ENCODE data around the gene STK24.
A peak's percentile ranks its signal among the peaks of the same experiment; 100 is the strongest.
"Not testable (repeated sequence)": the region's sequence is repeated elsewhere in the genome, so short reads cannot be mapped to it uniquely, and the experiment has no call there.

The STK24 gene

GRCh38 chr13:98576963-98577835 lies at the start of gene STK24:
TSS of gene STK24 (minus strand) at chr13:98577107. CDS start at chr13:98576786, 321 bp downstream.
- peak; percentile 47 to 49 for DNase-seq (ENCODE audit: low read depth in 2 of 2)

DNA sequence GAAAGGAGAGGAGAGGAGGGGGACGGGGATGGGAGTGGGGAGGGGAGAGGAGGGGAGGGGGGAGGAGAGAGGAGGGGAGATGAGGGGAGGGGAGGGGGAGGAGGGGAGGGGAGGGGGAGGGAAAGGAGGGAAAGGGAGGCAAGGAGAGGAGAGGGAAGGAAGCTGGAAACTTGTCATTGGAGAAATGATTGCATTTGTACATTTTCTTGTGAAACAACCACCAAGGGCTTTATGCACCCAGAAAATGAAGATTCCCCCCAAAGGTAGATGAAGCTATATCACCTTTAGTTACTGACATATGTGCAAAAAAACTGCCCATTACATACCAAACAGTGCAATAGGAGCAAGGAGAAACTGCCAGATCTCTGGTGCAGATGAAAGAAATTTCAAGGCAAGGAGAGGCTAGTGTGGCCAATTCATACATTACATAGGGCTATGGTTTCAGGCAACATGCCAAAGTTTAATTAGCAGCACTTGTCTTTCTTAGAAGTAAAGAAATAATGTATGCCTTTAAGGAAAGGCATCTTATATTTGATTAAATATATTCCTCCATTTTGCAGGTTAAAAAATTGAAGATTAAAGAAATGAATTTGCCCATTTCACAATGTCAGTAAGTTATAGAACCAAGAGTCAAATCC lies 49.5 kb upstream of the STK24 start:
- no peak for DNase-seq (ENCODE audit: low read depth in 2 of 2)

DNA sequence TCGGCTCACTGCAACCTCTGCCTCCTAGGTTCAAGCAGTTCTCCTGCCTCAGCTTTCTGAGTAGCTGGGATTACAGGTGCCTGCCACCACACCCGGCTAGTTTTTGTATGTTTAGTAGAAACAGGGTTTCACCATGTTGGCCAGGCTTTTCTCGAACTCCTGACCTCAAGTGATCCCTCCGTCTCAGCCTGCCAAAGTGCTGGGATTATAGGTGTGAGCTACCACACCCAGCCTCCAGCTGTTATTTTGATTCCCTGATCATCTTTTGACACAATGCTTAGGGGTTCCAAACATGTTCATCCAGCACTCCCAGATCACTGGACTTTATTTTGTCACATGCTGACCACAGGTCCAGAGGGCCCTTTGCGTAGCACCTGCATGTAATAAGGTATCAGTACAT lies 47.7 kb upstream of the STK24 start:
- not testable (repeated sequence) for DNase-seq (ENCODE audit: low read depth in 2 of 2)

DNA sequence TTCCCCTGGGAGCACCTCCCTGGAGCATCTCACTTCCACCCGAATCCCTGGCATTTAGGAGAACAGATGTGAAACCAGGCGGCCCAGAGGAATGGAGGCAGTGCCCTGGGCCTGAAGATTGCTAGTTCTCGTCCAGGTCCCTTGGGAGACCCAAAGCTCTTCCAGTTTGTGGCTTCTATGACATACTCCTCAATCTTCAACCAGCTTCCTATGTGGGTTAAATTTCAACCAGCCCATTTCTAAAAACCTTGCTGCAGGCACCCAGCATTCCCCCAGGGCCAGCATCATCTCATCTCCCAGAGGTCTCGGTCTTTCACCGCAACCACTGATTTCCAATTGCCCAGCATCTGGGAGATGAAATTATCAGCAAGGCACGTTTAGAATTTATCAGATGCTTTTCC lies 46.0 kb upstream of the STK24 start:
- DNase-seq (ENCODE audit: low read depth in 2 of 2) = no peak

DNA sequence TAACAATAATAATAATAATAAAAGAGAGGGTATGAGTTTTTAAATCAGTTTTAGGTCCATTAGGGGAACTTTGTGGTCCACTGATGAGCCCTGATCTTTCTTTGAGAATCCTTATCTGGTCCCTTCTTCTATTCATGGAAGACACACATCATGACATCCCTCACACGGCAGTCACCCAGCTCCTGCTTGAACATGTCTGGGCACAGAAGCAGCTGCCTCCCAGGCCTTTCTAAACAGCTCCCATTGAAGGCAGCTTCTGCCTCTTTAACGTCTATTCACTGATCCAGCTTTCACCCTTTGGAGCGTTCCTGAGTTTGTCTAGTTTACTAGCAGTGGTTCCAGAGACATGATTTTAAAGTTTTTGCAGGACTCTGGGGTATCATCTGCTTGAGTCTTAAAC lies 42.6 kb upstream of the STK24 start:
- no peak for DNase-seq (ENCODE audit: low read depth in 2 of 2)

GRCh38 chr13:98615595-98615994 lies 38.7 kb upstream of the STK24 start:
- not testable (repeated sequence) for DNase-seq (ENCODE audit: low read depth in 2 of 2)

- DNase-seq (ENCODE audit: low read depth in 2 of 2) = no peak
Observed at GRCh38 chr13:98613591-98613990, 36.7 kb upstream of the STK24 start.

DNA sequence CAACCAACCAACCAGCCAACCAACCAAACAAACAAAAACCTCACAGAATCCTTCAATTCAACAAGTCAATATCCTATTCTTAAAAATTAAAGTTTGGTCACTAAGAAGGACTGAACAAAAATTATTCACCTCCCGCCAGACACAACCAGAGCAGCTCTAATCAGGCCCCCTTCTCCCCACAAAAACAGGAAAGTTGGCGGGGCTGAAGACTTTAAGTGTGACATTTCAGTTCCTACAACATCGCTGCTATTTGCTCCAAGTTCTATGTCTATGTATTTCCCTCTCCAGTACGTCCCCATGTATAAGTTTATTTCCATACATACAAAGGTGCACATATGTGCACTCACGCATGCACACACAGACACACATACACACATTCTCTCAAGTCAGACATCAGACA lies 32.8 kb upstream of the STK24 start:
- DNase-seq (ENCODE audit: low read depth in 2 of 2) = no peak

- no peak for DNase-seq (ENCODE audit: low read depth in 2 of 2)
Observed at GRCh38 chr13:98606296-98606695, 29.4 kb upstream of the STK24 start.

DNA sequence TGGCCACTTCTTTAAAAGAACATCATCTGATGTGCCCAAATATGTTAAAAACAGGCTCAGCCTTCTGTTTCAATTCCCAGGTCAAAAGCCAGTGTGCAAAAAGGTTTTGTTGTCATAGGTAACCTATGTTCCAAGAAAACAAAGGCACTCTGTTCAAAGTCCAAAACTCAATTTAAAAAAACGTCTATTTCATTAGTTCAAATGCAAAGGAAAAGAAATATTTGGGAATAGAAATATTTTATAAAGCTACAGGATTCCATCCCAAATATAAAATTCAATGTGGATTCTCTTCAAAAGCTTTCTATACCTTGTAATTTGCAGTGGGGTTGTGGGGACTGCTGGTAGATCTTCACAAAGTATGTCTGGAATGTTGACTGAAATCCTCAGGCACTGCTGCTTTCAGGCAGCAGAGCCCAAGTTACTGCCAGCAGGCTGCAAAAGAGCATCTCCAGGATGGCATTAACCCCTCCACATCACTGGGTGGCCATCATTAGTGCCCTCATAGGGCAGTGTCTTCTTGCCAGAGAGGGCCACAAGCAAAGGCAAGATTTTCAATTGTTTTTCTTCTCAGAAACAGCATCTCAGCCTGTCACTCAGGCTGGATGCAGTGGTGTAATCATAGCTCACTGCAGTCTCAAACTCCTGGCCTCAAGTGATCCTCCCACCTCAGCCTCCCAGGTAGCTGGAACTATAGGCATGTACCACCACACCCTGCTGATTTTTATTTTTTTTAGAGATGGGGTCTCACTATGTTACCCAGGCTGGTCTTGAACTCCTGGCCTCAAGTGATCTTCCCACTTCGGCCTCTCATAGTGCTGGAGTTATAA lies 22.8 kb upstream of the STK24 start:
- no peak for DNase-seq (ENCODE audit: low read depth in 2 of 2)

- DNase-seq (ENCODE audit: low read depth in 2 of 2) = no peak
Observed at GRCh38 chr13:98598043-98598442, 21.1 kb upstream of the STK24 start.

DNA sequence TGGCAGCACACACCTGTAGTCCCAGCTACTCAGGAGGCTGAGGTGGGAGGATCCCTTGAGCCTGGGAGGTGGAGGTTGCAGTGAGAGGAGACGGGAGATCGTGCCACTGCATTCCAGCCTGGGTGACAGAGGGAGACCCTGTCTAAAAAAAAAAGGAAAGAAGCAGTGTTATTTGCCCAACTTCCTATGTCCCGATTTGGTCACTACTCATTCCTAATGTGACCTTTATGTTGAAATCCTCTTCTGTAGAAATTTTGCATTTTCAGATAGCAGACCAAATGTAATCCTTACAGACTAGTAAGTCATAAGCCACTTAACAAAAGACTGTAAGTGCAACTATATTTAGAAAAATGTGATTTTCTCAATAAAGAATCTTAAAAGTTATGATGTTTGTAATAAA lies 18.2 kb upstream of the STK24 start:
- DNase-seq (ENCODE audit: low read depth in 2 of 2) = no peak

DNA sequence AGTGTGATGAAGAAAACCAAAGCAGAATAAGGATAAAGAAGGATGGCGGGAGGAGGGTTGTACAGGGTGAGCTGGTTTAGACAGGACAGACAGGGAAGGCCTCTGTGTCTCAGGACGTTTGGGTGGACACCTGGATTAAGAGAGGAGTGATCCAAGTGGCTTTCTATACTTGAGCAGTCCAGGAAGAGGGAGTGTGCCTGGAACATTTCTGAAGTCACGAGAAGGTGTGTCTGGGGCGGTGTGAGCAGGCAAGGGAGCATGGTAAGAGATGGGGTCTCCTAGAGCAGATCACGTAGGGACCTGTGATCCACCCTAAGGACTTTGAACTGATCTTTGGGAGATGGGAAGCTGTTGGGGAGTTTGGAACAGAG lies 15.4 kb upstream of the STK24 start:
- no peak for DNase-seq (ENCODE audit: low read depth in 2 of 2)

GRCh38 chr13:98591721-98592361 lies 14.9 kb upstream of the STK24 start:
- no peak for DNase-seq (ENCODE audit: low read depth in 2 of 2)

GRCh38 chr13:98590471-98590870 lies 13.6 kb upstream of the STK24 start:
- DNase-seq (ENCODE audit: low read depth in 2 of 2) = not testable (repeated sequence)

DNA sequence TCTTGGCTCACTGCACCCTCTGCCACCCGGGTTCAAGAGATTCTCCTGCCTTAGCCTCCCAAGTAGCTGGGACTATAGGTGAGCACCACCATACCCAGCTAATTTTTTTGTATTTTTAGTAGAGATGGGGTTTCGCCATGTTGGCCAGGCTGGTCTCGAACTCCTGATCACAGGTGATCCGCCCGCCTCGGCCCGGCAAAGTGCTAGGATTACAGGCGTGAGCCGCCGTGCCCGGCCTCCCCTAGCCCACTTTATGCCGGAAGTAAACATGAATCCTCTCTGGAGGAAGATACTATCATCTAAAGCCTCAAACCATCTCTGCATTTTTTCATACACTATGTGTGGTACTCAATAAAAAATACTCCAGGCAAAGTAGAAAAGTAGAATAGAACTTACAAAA lies 12.6 kb upstream of the STK24 start:
- DNase-seq (ENCODE audit: low read depth in 2 of 2) = not testable (repeated sequence)

- no peak for DNase-seq (ENCODE audit: low read depth in 2 of 2)
Observed at GRCh38 chr13:98586400-98587345, 9.8 kb upstream of the STK24 start.

- DNase-seq (ENCODE audit: low read depth in 2 of 2) = no peak
Observed at GRCh38 chr13:98585946-98586345, 9.0 kb upstream of the STK24 start.

DNA sequence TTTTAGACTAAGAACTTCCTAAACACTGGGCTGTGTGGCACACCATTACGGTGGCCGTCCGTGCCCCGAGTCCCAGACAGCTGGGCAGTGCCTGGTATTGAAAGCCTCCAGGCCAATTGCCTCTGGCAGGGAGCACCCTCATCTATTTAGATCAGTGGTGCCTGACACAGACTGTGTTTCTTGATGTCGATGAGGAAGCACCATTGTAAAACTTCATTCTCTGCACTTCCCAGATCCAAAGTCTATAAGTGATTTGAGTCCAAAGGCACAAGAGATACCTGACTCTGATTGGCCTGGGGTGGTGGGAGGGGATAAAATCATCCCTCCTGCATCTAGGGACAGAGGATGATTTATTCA lies 8.5 kb upstream of the STK24 start:
- DNase-seq (ENCODE audit: low read depth in 2 of 2) = no peak

GRCh38 chr13:98584668-98585397 lies 7.9 kb upstream of the STK24 start:
- DNase-seq (ENCODE audit: low read depth in 2 of 2) = no peak

Data from activated CD4-positive, alpha-beta T cell treated with anti-CD3 and anti-CD28 coated beads for 24 hours (primary cell).